Activated CD4-positive, alpha-beta T cell treated with anti-CD3 and anti-CD28 coated beads, Interleukin-2, amount 50 U/mL, for 24 hours (primary cell): ENCODE measurements around the gene CWF19L2.
"Not testable (repeated sequence)": the region's sequence is repeated elsewhere in the genome, so short reads cannot be mapped to it uniquely, and the experiment has no call there.

Experiments
- DNase-seq, 2 donors: peaks; one replicate each; pipeline ENCODE4 v3.0.0-alpha.2; 2020; ENCODE audit warnings: low read depth in 1 of 2, low spot score in 1 of 2

The CWF19L2 gene

DNA sequence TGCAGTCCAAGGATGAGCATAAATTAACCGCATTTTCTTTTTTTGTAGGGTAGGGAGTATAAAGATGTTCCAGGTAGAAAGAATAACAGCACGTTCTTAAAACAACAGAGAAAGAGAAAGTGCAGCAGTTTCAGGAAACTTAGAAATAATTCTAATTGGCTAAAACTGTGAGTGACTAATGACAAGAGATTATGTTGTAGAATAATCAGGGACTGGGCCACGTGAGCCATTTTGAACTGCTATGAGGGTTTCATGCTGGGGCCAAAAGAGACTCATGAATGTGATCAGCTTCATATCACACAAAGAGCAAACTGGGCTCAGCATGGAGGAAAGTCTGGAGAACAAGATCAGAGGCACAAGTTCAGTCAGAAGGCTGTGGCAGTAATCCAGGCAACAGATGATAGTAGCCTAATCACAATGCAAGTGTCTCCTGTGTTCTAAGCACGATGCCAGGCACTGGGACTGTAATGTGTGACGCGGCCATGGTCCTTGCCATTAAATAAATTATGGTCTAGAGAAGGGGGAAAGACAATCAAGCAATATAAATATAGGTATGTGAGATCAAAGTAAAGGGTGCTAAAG is 17.9 kb downstream of the CWF19L2 start:
- no peak for DNase-seq

- no peak for DNase-seq
Observed at GRCh38 chr11:107438148-107438547, 19.5 kb downstream of the CWF19L2 start.

GRCh38 chr11:107430525-107430924 is 27.1 kb downstream of the CWF19L2 start:
- no peak for DNase-seq

- DNase-seq: no peak
Observed at GRCh38 chr11:107427569-107428180, 29.9 kb downstream of the CWF19L2 start.

- no peak for DNase-seq
Observed at GRCh38 chr11:107413352-107413751, 44.3 kb downstream of the CWF19L2 start.

- DNase-seq: no peak
Observed at GRCh38 chr11:107408762-107409211, 48.8 kb downstream of the CWF19L2 start.

DNA sequence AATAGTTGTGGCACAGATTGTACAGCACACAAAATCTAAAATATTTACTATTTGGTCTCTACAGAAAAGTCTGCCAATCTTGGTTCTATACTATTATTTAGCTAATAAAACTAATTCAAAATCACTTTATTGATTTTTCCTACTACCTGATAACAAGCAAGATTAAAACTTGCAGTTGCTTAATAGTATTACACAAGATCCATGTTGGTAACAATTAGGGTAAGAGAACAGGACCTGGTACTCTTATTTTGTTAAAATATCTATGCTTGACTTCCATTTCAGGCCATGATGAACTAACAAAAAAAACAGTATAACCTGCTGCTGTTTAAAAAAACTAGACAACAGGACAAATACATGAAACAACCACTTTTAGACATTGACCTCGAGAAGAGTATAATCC is 52.4 kb downstream of the CWF19L2 start:
- no peak for DNase-seq

- not testable (repeated sequence) for DNase-seq
Observed at GRCh38 chr11:107401131-107401530, 56.5 kb downstream of the CWF19L2 start.

DNA sequence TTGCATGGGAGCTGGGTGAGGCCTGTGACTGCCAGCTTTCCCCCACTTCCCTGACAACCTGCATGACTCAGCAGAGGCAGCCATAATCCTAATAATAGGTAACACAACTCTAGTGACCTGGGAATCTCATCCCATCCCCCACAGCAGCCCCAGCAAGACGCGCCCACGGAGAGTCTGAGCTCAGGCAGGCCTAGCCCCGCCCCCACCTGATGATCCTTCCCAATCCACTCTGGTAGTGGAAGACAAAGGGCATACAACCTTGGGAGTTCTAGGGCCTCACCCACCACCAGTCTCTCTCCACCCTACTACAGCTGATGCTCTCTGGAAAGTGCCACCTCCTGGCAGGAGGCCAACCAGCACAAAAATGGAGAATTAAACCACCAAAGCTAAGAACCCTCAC is 60.3 kb downstream of the CWF19L2 start:
- no peak for DNase-seq

GRCh38 chr11:107392611-107393010 is 65.0 kb downstream of the CWF19L2 start:
- DNase-seq: no peak

- DNase-seq: not testable (repeated sequence)
Observed at GRCh38 chr11:107390701-107391100, 66.9 kb downstream of the CWF19L2 start.

- DNase-seq: no peak
Observed at GRCh38 chr11:107387666-107388065, 70.0 kb downstream of the CWF19L2 start.

DNA sequence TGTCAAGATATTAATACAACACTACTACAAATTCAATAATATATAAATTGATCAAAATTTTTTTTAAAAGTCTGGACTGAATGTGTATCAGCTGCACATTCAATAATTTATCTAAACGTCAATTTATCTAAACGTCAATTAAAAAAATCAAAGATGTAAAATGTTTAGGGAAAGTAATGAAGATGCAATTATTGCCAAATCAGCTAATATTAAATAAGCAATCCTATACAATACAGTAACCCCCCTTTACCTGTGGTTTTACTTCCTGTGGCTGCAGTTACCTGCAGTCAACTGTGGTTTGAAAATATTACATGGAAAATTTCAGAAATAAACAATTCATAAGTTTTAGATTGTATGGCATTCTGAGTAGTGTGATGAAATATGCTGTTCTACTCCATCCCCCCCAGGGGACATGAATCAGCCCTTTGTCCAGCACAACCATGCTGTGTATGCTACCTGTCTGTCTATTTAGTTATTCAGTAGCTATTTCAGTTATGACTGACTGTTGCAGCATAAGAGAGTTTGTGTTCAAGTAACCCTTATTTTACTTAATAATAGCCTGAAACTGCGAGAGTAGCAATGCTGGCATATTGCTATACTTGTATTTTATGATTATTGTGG is 72.2 kb downstream of the CWF19L2 start:
- DNase-seq: no peak

DNA sequence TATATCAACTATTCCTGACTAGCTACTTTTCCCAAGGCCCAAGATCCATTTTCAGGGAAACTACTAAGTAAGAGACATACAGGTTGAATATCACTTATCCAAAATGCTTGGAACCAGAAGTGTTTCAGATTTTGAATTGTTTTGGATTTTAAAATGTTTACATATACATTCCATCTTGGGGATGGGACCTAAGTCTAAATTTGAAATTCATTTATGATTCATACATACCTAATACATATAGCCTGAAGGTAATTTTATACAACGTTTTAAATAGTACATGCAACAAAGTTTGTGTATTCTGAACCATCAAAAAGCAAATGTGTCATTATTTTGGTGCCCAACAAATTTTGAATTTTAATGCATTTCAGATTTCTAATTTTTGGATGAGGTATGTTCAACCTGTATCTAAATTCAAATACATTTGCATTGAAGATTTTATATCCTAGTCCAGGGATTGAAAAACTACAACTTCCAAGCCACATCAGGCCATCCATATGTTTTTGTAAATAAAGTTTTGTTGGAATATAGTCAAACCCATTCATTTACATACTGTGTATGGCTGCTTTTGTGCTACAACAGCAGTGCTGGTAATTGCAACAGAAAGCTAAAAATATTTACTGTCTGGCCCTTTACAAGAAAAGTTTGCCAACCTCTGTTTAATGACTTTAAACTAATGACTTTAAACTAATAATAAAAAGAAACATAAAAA is 73.3 kb downstream of the CWF19L2 start:
- DNase-seq: no peak

DNA sequence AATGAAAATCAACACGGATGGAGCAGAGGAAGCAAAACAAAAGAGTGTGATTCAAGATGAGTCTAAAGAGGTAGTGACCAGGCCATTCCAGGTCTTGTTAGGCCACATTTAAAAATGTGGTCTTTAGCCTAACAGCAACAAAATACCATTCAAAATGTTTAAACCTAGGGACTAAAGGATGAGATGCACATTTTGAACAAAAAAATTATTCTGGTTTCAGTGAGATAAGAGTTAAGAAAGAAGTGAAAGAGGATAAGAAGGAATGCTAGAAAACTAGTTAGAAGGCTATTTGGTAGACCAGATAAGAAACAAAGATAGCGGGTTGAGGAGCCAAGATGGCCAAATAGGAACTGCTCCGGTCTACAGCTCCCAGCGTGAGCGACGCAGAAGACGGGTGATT is 85.2 kb downstream of the CWF19L2 start:
- no peak for DNase-seq

DNA sequence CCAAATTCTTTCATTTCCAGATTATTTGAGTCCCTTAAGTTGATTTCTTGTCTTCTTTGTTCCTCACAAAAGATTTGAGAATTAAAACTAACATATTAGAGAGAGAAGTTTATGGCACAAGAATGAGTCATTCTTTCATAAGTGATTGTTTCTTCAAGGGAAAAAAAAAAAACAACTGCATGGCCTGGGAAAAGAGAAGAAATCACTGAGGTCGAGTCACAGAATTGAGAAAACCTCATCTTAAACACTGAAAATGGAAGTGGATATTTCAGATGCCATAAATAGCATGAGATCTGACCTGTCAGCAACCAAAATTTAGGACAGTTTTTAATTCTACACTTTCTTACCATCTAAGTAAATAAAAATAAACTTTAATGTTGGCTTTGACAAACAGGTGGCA is 87.2 kb downstream of the CWF19L2 start:
- no peak for DNase-seq

DNA sequence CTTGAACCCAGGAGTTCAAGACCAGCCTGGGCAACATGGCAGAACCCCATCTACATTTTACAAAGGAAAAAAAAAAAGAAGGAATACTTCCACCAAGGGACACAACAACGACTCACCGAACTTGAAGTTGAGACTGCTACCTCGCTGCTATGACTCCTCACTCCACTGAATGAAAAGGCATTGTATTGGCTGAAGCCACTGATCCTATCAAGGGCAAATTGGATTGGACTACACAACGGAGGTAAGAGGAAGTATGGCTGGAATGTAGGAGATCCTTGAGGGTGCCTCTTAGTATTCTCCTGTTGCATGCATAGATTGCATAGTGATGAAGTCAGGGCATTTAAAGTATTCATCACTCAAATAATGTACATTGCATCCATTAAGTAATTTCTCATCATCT is 97.9 kb downstream of the CWF19L2 start:
- DNase-seq: no peak

GRCh38 chr11:107357877-107358276 is 99.7 kb downstream of the CWF19L2 start:
- no peak for DNase-seq

DNA sequence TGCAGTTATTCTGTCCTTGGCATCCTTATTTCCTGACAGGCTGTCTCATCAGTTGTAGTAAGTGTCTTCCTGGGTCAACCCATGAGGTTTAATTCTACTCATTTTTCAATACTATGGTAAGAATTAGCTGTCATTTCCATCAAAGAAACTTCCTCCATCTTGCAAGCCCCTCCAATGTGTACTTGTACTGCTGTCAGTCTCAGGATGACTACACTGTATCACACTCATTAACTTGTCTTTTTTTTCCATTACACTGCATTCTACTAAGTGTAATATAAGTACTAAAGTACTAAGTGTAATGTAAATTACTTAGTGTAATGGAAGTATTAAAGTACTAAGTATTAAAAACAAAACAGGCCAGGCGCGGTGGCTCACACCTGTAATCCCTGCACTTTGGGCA is 102.8 kb downstream of the CWF19L2 start:
- DNase-seq: no peak

- no peak for DNase-seq
Observed at GRCh38 chr11:107337917-107338316, 119.7 kb downstream of the CWF19L2 start.

- no peak for DNase-seq
Observed at GRCh38 chr11:107331728-107332127, 125.9 kb downstream of the CWF19L2 start.

DNA sequence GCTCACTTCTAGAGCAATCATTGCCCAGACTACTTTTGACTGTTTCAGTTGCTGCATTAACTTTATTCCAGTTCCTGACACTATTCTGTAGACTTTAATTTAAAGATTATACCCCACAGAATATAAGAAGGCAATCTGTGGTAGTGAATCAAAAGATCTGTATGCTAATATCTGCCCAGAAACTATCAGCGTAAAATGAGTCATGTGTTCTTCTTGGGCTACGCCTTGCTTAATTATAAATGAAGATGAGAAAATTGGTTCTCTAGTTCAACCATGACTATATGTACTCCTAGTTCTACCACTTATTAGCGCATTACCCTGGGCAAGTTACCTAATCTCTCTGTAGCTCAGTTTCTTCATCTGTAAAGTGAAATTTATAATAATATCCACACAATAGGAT is 128.5 kb downstream of the CWF19L2 start:
- no peak for DNase-seq
